Gastrocnemius medialis (tissue), 4 donors: ENCODE data around the gene DEFB116. TPM values are rescaled to one million over a fixed set of nuclear protein-coding genes. Genes with fewer than 3 reads are reported as not detected.
"Not testable (repeated sequence)": the region's sequence is repeated elsewhere in the genome, so short reads cannot be mapped to it uniquely, and the experiment has no call there.

ENCODE experiments used
- ATAC-seq, 2 donors: fragments of 150-250 bp; one replicate each; pipeline ENCODE4 v1.9.1; 2016
- DNase-seq, 2 donors: peaks; one replicate each; pipeline ENCODE4 v3.0.0-alpha.2; 2019
- H3K27ac ChIP-seq, 4 donors: fragments of 200-600 bp; sonication (generic); 1 replicate in 1 of 4; 2 replicates in 3 of 4; pipeline ENCODE4 v1.5.1; 2016 to 2018; ENCODE audit warnings: mild to moderate bottlenecking in 2 of 4, moderate library complexity in 1 of 4
- H3K27me3 ChIP-seq, 3 donors: fragments of 200-600 bp; sonication (generic) in 2 of 3; 1 replicate in 1 of 3; 2 replicates in 2 of 3; pipeline versions ENCODE4 v1.5.1 to v1.6.0; 2016 to 2019; ENCODE audit warnings: mild to moderate bottlenecking in 1 of 3, moderate library complexity in 1 of 3
- H3K36me3 ChIP-seq, 2 donors: fragments of 200-600 bp; sonication (generic) in 1 of 2; one replicate each; pipeline ENCODE4 v1.5.1; 2017 to 2018
- H3K4me1 ChIP-seq, 2 donors: fragments of 200-600 bp; sonication (generic) in 1 of 2; one replicate each; pipeline ENCODE4 v1.5.1; 2016 to 2017; ENCODE audit warnings: mild to moderate bottlenecking in 2 of 2
- H3K4me3 ChIP-seq, 4 donors: fragments of 200-600 bp; sonication (generic) in 3 of 4; 1 replicate in 1 of 4; 2 replicates in 3 of 4; pipeline ENCODE4 v1.5.1; 2016 to 2019; ENCODE audit warnings: mild to moderate bottlenecking in 2 of 4
- H3K9me3 ChIP-seq, 3 donors: fragments of 200-600 bp; sonication (generic) in 2 of 3; 1 replicate in 1 of 3; 2 replicates in 2 of 3; pipeline ENCODE4 v1.5.1; 2016 to 2019
- POLR2A ChIP-seq, 2 donors: fragments of 450-650 bp; IDR thresholded peaks; one replicate each; pipeline ENCODE4 v1.6.1; 2017; ENCODE audit warnings: antibody characterized with exemption in 2 of 2, mild to moderate bottlenecking in 2 of 2, moderate library complexity in 2 of 2
- in situ Hi-C, 4 donors: fragments of 200-750 bp; cut with MboI; loops; one replicate each; pipeline versions ENCODE4 v1.15.0 to v1.8.0; 2017; ENCODE audit warnings: low sequenced_read_pairs in 4 of 4
- intact Hi-C: fragments of 100-400 bp; cut with DNase I; formaldehyde crosslinking; loops from one replicate; pipeline ENCODE4 v1.15.1; 2023; ENCODE audit warnings: low total_unique reads
- total RNA-seq, 4 donors: library from RNA; depleted of rRNA; stranded (reverse); fragments of >200 nt; gene quantifications; one replicate each; pipeline versions ENCODE4 v1.1.0 to v1.2.3, GENCODE V29; 2016
- TF ChIP-seq, protein P1 (sequence below), 5 experiments: fragments of 450-650 bp in 3 of 5; fragments of 200-600 bp in 2 of 5; sonication (generic) in 2 of 5; IDR thresholded peaks in 4 of 5; conservative IDR thresholded peaks in 1 of 5; 1 replicate in 4 of 5; 2 replicates in 1 of 5; pipeline ENCODE4 v1.5.1; 2016 to 2019; ENCODE audit warnings: antibody characterized with exemption in 5 of 5, mild to moderate bottlenecking in 3 of 5, moderate library complexity in 3 of 5

Gene DEFB116
- not detected for total RNA-seq

GRCh38 chr20:31308535-31309162, at the start of gene DEFB116:
TSS of gene DEFB116 (minus strand) at chr20:31308585. CDS start at chr20:31308585, 0 bp downstream.
- Histone ChIP-seq H3K4me1 (no peaks in the 10 kb centered on the region), H3K27ac (no peak within 1 kb of the TSS), H3K36me3 (no peaks in the 10 kb centered on the region), H3K4me3 (no peak within 1 kb of the TSS), H3K9me3 (no peaks in the 10 kb centered on the region), H3K27me3 (no peaks in the 10 kb centered on the region)
- intact Hi-C loops: no loop called here
- in situ Hi-C loops: no loop called here
- no peak for ATAC-seq
- no peak for TF ChIP-seq POLR2A (IDR thresholded peaks at IDR 0.05)
- TF ChIP-seq, protein P1, sequence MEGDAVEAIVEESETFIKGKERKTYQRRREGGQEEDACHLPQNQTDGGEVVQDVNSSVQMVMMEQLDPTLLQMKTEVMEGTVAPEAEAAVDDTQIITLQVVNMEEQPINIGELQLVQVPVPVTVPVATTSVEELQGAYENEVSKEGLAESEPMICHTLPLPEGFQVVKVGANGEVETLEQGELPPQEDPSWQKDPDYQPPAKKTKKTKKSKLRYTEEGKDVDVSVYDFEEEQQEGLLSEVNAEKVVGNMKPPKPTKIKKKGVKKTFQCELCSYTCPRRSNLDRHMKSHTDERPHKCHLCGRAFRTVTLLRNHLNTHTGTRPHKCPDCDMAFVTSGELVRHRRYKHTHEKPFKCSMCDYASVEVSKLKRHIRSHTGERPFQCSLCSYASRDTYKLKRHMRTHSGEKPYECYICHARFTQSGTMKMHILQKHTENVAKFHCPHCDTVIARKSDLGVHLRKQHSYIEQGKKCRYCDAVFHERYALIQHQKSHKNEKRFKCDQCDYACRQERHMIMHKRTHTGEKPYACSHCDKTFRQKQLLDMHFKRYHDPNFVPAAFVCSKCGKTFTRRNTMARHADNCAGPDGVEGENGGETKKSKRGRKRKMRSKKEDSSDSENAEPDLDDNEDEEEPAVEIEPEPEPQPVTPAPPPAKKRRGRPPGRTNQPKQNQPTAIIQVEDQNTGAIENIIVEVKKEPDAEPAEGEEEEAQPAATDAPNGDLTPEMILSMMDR (IDR thresholded peaks at IDR 0.05 in 4 of 5, conservative IDR thresholded peaks at IDR 0.05 in 1 of 5): no peak
- no peak for DNase-seq

- no peak for ATAC-seq
- no peaks in the 10 kb centered on the region for H3K36me3 ChIP-seq
- H3K27ac ChIP-seq: no peak overlapping the region
- no peak overlapping the region for H3K4me3 ChIP-seq
- TF ChIP-seq, protein P1 (IDR thresholded peaks at IDR 0.05 in 4 of 5, conservative IDR thresholded peaks at IDR 0.05 in 1 of 5): no peak
- TF ChIP-seq POLR2A (IDR thresholded peaks at IDR 0.05): no peak
- in situ Hi-C loops (no loop called here), intact Hi-C loops (no loop called here)
- no peaks in the 10 kb centered on the region for H3K9me3 ChIP-seq
- H3K4me1 ChIP-seq: no peaks in the 10 kb centered on the region
- no peaks in the 10 kb centered on the region for H3K27me3 ChIP-seq
- DNase-seq: no peak
Observed at GRCh38 chr20:31355981-31356380, 47.6 kb upstream of the DEFB116 start.

GRCh38 chr20:31341470-31341869, 33.1 kb upstream of the DEFB116 start:
- H3K36me3 ChIP-seq: no peaks in the 10 kb centered on the region
- no peaks in the 10 kb centered on the region for H3K4me1 ChIP-seq
- intact Hi-C loops (no loop called here), in situ Hi-C loops (no loop called here)
- ATAC-seq (no peak), DNase-seq (no peak)
- no peak overlapping the region for H3K4me3 ChIP-seq
- no peaks in the 10 kb centered on the region for H3K9me3 ChIP-seq
- TF ChIP-seq, protein P1 (IDR thresholded peaks at IDR 0.05 in 4 of 5, conservative IDR thresholded peaks at IDR 0.05 in 1 of 5): no peak
- TF ChIP-seq POLR2A (IDR thresholded peaks at IDR 0.05): no peak
- H3K27me3 ChIP-seq: no peaks in the 10 kb centered on the region
- no peak overlapping the region for H3K27ac ChIP-seq

GRCh38 chr20:31330893-31331292, 22.5 kb upstream of the DEFB116 start:
- intact Hi-C loops: no loop called here
- in situ Hi-C loops: no loop called here
- TF ChIP-seq, protein P1 (IDR thresholded peaks at IDR 0.05 in 4 of 5, conservative IDR thresholded peaks at IDR 0.05 in 1 of 5): no peak
- no peak for TF ChIP-seq POLR2A (IDR thresholded peaks at IDR 0.05)
- no peaks in the 10 kb centered on the region for H3K27me3 ChIP-seq
- H3K9me3 ChIP-seq: no peaks in the 10 kb centered on the region
- ATAC-seq: no peak
- DNase-seq: no peak
- H3K4me3 ChIP-seq: no peak overlapping the region
- no peaks in the 10 kb centered on the region for H3K4me1 ChIP-seq
- H3K27ac ChIP-seq: no peak overlapping the region
- no peaks in the 10 kb centered on the region for H3K36me3 ChIP-seq

GRCh38 chr20:31322504-31322903, 14.1 kb upstream of the DEFB116 start:
- TF ChIP-seq, protein P1 (IDR thresholded peaks at IDR 0.05 in 4 of 5, conservative IDR thresholded peaks at IDR 0.05 in 1 of 5): no peak
- TF ChIP-seq POLR2A (IDR thresholded peaks at IDR 0.05): no peak
- H3K4me1 ChIP-seq: no peaks in the 10 kb centered on the region
- no peaks in the 10 kb centered on the region for H3K36me3 ChIP-seq
- intact Hi-C loops: no loop called here
- in situ Hi-C loops: no loop called here
- no peak overlapping the region for H3K4me3 ChIP-seq
- DNase-seq: no peak
- ATAC-seq: no peak
- H3K9me3 ChIP-seq: no peaks in the 10 kb centered on the region
- H3K27me3 ChIP-seq: no peaks in the 10 kb centered on the region
- H3K27ac ChIP-seq: no peak overlapping the region

- H3K9me3 ChIP-seq, H3K4me1 ChIP-seq, H3K36me3 ChIP-seq, H3K27me3 ChIP-seq, H3K4me3 ChIP-seq, H3K27ac ChIP-seq, intact Hi-C loops, DNase-seq, in situ Hi-C loops, ATAC-seq: not testable (repeated sequence)
Observed at GRCh38 chr20:31284964-31285363, 23.4 kb downstream of the DEFB116 start.
